GM12874 (cell line): ENCODE measurements around the gene POLR1C.

Experiments used
- CTCF ChIP-seq: IDR thresholded peaks from 2 replicates; pipeline ENCODE4 v1.5.1; 2011; ENCODE audit warnings: low read depth, mild to moderate bottlenecking, control low read depth, low read length, moderate library complexity; ENCODE audit not compliant: insufficient read depth

Gene POLR1C

GRCh38 chr6:43508481-43509141, 8.3 kb upstream of the POLR1C start:
- 0 out of 2 replicates have a peak, but pooled peaks have one; percentile 11 for TF ChIP-seq CTCF

- TF ChIP-seq CTCF: no peak
Measured at GRCh38 chr6:43509142-43509983, 7.5 kb upstream of the POLR1C start.

GRCh38 chr6:43509984-43510826, 6.7 kb upstream of the POLR1C start, which contains the start of gene LRRC73:
Gene LRRC73, minus strand, starts transcription at chr6:43510346. Its CDS starts 561 bp downstream, at chr6:43509785.
- no peak for TF ChIP-seq CTCF

- no peak for TF ChIP-seq CTCF
Measured at GRCh38 chr6:43510827-43511163, 6.1 kb upstream of the POLR1C start.

GRCh38 chr6:43511824-43512415, 5.0 kb upstream of the POLR1C start:
- no peak for TF ChIP-seq CTCF

GRCh38 chr6:43515808-43516207, 1.1 kb upstream of the POLR1C start:
- TF ChIP-seq CTCF: no peak

GRCh38 chr6:43516367-43516696, 557 bp upstream of the POLR1C start:
- TF ChIP-seq CTCF: no peak
